Fibroblast of mammary gland (primary cell): ENCODE measurements around the gene METTL15.

Experiments
- DNase-seq: peaks from one replicate; pipeline ENCODE4 v3.0.0-alpha.2; 2010; ENCODE audit warnings: low read depth
- H3K4me3 ChIP-seq: 2 replicates; pipeline ENCODE4 v1.5.1; 2011; ENCODE audit warnings: low read depth, mild to moderate bottlenecking, low read length, moderate library complexity; ENCODE audit not compliant: control insufficient read depth
- CTCF ChIP-seq: conservative IDR thresholded peaks from 2 replicates; pipeline ENCODE4 v1.5.1; 2011; ENCODE audit warnings: low read depth, low read length, inconsistent platforms; ENCODE audit not compliant: control insufficient read depth, insufficient read depth

Gene METTL15

GRCh38 chr11:28144808-28145207 lies 36.6 kb downstream of the METTL15 start:
- peak; percentile 51 for DNase-seq
- H3K4me3 ChIP-seq = no peak overlapping the region

GRCh38 chr11:28146123-28146751 lies 38.0 kb downstream of the METTL15 start:
- no peak overlapping the region for H3K4me3 ChIP-seq
- no peak for TF ChIP-seq CTCF
- peak; percentile 92 for DNase-seq

More at GRCh38 chr11:28144808-28145207, 36.6 kb downstream of the METTL15 start:
- TF ChIP-seq CTCF = no peak

- TF ChIP-seq CTCF = no peak
Observed at GRCh38 chr11:28152743-28153142, 44.6 kb downstream of the METTL15 start.

GRCh38 chr11:28153586-28153985 lies 45.4 kb downstream of the METTL15 start:
- TF ChIP-seq CTCF = no peak
- no peak for DNase-seq
- no peak overlapping the region for H3K4me3 ChIP-seq

More at GRCh38 chr11:28152743-28153142, 44.6 kb downstream of the METTL15 start:
- no peak overlapping the region for H3K4me3 ChIP-seq
- DNase-seq = no peak

GRCh38 chr11:28168718-28169117 lies 60.5 kb downstream of the METTL15 start:
- no peak overlapping the region for H3K4me3 ChIP-seq

GRCh38 chr11:28169816-28170215 lies 61.6 kb downstream of the METTL15 start:
- no peak for TF ChIP-seq CTCF
- no peak overlapping the region for H3K4me3 ChIP-seq
- DNase-seq = peak; percentile 51

More at GRCh38 chr11:28168718-28169117, 60.5 kb downstream of the METTL15 start:
- no peak for TF ChIP-seq CTCF
- DNase-seq = no peak
